HEK293T (cell line): ENCODE results near the gene SMIM29.

Source experiments
- CTCF ChIA-PET: fragments of 350-600 bp; formaldehyde crosslinking; extraction: SDS; loops from one replicate; lab custom pipeline; 2021; ENCODE audit warnings: antibody characterized with exemption, inconsistent platforms; lab: Yijun Ruan, JAX
- POLR2A ChIA-PET: fragments of 350-600 bp; formaldehyde crosslinking; extraction: SDS; loops from one replicate; lab custom pipeline; 2020; ENCODE audit warnings: antibody characterized with exemption, inconsistent platforms; lab: Yijun Ruan, JAX
- DNase-seq: peaks from one replicate; pipeline ENCODE4 v3.0.0; 2012; ENCODE audit warnings: mixed read lengths; ENCODE audit errors: extremely low spot score
- ARNT ChIP-seq: fragments of 450-650 bp; IDR thresholded peaks from 2 replicates; pipeline ENCODE4 v1.6.1; 2017; ENCODE audit warnings: mild to moderate bottlenecking
- BHLHE40 ChIP-seq: fragments of 450-650 bp; IDR thresholded peaks from 2 replicates; pipeline ENCODE4 v1.6.1; 2016; ENCODE audit warnings: mild to moderate bottlenecking, moderate library complexity, borderline replicate concordance
- CTBP1 ChIP-seq: fragments of 450-650 bp; IDR thresholded peaks from 2 replicates; pipeline ENCODE4 v1.6.1; 2016; ENCODE audit warnings: borderline replicate concordance
- ELF4 ChIP-seq: fragments of 450-650 bp; IDR thresholded peaks from 2 replicates; pipeline ENCODE4 v1.6.1; 2017; ENCODE audit warnings: antibody characterized with exemption
- FOXA1 ChIP-seq: fragments of 450-650 bp; IDR thresholded peaks from 2 replicates; pipeline ENCODE4 v1.6.1; 2016; ENCODE audit warnings: mild to moderate bottlenecking
- FOXK2 ChIP-seq: fragments of 450-650 bp; IDR thresholded peaks from 2 replicates; pipeline ENCODE4 v1.6.1; 2016; ENCODE audit warnings: mild to moderate bottlenecking
- FOXM1 ChIP-seq: fragments of 450-650 bp; IDR thresholded peaks from 2 replicates; pipeline ENCODE4 v1.6.1; 2017; ENCODE audit warnings: mild to moderate bottlenecking, borderline replicate concordance
- HDGF ChIP-seq: fragments of 450-650 bp; IDR thresholded peaks from 2 replicates; pipeline ENCODE4 v1.6.1; 2017; ENCODE audit warnings: antibody characterized with exemption, borderline replicate concordance
- L3MBTL2 ChIP-seq: fragments of 450-650 bp; conservative IDR thresholded peaks from 2 replicates; pipeline ENCODE4 v1.6.1; 2016; ENCODE audit warnings: mild to moderate bottlenecking
- LEF1 ChIP-seq: fragments of 450-650 bp; IDR thresholded peaks from 2 replicates; pipeline ENCODE4 v1.6.1; 2017; ENCODE audit warnings: mild to moderate bottlenecking, borderline replicate concordance
- NFRKB ChIP-seq: fragments of 450-650 bp; IDR thresholded peaks from 2 replicates; pipeline ENCODE4 v1.6.1; 2016; ENCODE audit warnings: mild to moderate bottlenecking, moderate library complexity
- PKNOX1 ChIP-seq: fragments of 450-650 bp; IDR thresholded peaks from 2 replicates; pipeline ENCODE4 v1.6.1; 2016
- SP1 ChIP-seq: fragments of 450-650 bp; IDR thresholded peaks from 2 replicates; pipeline ENCODE4 v1.6.1; 2017
- SUZ12 ChIP-seq: fragments of 450-650 bp; IDR thresholded peaks from 2 replicates; pipeline ENCODE4 v1.6.1; 2016; ENCODE audit warnings: mild to moderate bottlenecking
- TARDBP ChIP-seq: fragments of 450-650 bp; IDR thresholded peaks from 2 replicates; pipeline ENCODE4 v1.6.1; 2016
- ZNF384 ChIP-seq: fragments of 450-650 bp; IDR thresholded peaks from 2 replicates; pipeline ENCODE4 v1.6.1; 2016

Gene SMIM29

GRCh38 chr6:34226731-34227586, 21.8 kb downstream of the SMIM29 start:
- POLR2A ChIA-PET, result interaction anchor here (2.2 kb wide), 1 partner anchor 10 kb away, joined by 14 read pairs; the partner anchor contains the start of gene HMGA1
- DNase-seq, result no peak
- CTCF ChIA-PET, result interaction anchor here (0.7 to 1.4 kb wide), 2 partner anchors 177 to 189 kb away, joined by 3 read pairs; no protein-coding TSS in a partner anchor
- no peak for TF ChIP-seq SUZ12
- no peak for TF ChIP-seq PKNOX1
- no peak for TF ChIP-seq TARDBP
- no peak for TF ChIP-seq CTBP1
- TF ChIP-seq HDGF, result no peak
- TF ChIP-seq FOXA1, result no peak
- TF ChIP-seq NFRKB, result no peak

GRCh38 chr6:34226066-34226465, 22.7 kb downstream of the SMIM29 start:
- CTCF ChIA-PET, result interaction anchor here (0.6 to 1.4 kb wide), 3 partner anchors 178 to 190 kb away, joined by 3 read pairs; no protein-coding TSS in a partner anchor
- no peak for DNase-seq
- TF ChIP-seq NFRKB (no peak), L3MBTL2 (no peak), TARDBP (no peak), FOXK2 (no peak), FOXA1 (no peak), SP1 (no peak), CTBP1 (no peak), HDGF (no peak), LEF1 (no peak), PKNOX1 (no peak)
- POLR2A ChIA-PET, result interaction anchor here (2.2 kb wide), 1 partner anchor 11 kb away, joined by 14 read pairs; the partner anchor contains the start of gene HMGA1

DNA sequence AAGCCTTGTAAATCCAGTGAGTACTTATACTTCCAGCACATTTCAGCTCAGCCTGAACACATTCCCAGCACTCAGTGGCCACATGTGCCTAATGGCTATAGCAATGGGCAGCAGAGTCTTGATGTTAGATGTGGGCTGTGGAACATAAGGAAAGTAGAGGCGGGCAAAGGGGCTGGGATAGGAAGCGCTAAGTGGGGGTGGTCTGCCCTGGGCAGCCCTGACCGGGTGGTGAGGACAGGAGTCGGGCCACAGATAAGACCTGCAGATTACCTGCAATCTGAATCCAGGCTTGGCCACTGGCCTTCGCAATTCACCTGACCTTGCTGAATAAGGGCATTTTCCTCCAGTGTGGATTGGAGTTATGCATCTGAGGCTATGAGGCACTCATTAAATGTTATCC, 23.3 kb downstream of the SMIM29 start:
- no peak for TF ChIP-seq ARNT
- no peak for TF ChIP-seq PKNOX1
- TF ChIP-seq FOXK2, result no peak
- no peak for TF ChIP-seq ELF4
- TF ChIP-seq SUZ12, result no peak
- TF ChIP-seq TARDBP, result no peak
- no peak for TF ChIP-seq CTBP1
- TF ChIP-seq LEF1, result no peak
- no peak for TF ChIP-seq SP1
- no peak for TF ChIP-seq NFRKB
- POLR2A ChIA-PET, result interaction anchor here (0.6 kb wide), 1 partner anchor 12 kb away, joined by 3 read pairs; the partner anchor contains the start of gene HMGA1
- CTCF ChIA-PET, result interaction anchor here (0.6 kb wide), 1 partner anchor 189 kb away, joined by 3 read pairs; no protein-coding TSS in a partner anchor
- DNase-seq, result no peak

DNA sequence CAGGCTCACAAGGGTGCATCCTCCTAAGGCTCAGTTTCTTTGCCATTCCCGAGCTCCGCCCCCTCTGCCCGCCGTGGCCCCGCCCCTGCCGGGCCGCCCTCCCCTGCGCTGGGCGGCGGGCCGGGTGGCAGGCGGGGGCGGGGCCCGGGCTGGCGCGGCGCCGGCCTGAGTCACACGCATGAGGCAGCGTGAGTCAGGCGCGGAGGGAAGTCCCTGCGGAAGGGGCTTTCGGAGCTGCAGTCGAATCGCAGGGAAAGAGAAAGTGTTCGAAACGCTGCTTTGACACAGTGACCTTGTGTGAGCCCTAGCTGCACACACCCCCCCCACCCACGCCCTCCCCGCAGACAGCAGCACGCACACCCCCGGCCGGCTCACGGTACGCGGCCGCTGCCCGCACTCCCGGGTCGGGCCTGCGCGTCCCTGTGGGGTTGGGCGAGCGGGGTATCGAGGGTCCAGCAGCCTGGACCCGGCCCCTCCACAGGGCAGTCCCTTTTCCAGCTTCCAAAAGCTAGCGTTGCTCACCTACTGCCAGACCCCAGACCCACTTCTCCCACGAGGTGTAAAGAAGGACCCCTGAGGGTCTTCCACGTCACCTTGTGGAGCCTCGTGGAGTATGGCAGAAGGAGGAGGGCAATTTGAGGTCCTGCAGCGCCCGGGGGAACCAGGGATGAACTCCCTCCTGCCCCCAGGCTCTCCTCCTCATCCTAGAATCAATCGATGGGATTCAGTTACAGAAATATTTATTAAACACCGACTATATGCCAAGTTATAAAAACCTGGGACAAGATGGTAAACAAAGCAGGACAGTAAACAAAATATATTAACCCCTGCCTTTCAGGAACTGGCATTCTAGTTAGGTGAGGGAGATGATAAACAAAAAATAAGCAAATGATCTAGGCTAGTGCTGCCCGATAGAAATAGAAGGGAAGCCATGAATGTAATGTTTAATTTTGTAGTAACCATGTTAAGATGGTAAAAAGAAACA, 24.6 kb downstream of the SMIM29 start:
- TF ChIP-seq CTBP1 (no peak), L3MBTL2 (peak; percentile 57)
- CTCF ChIA-PET, result interaction anchor here (0.7 to 0.8 kb wide), 2 partner anchors 73 to 191 kb away, joined by 3 to 5 read pairs; no protein-coding TSS in a partner anchor
- peak; percentile 95 for DNase-seq
- POLR2A ChIA-PET, result interaction anchor here (0.5 to 2.0 kb wide), 13 partner anchors 8 to 242 kb away, joined by 3 to 21 read pairs (median 4); partner anchors contain the start of genes HMGA1, PACSIN1 and SMIM29

- TF ChIP-seq FOXM1 (no peak), L3MBTL2 (no peak)
- POLR2A ChIA-PET, result interaction anchor here (0.7 to 2.0 kb wide), 13 partner anchors 9 to 243 kb away, joined by 3 to 21 read pairs (median 4); partner anchors contain the start of genes HMGA1, PACSIN1, RPS10 and SMIM29
- no peak for DNase-seq
- CTCF ChIA-PET, result interaction anchor here (0.7 to 0.8 kb wide), 2 partner anchors 72 to 192 kb away, joined by 3 to 5 read pairs; no protein-coding TSS in a partner anchor
These were observed 25.3 kb downstream of the SMIM29 start for GRCh38 chr6:34223381-34223955.

DNA sequence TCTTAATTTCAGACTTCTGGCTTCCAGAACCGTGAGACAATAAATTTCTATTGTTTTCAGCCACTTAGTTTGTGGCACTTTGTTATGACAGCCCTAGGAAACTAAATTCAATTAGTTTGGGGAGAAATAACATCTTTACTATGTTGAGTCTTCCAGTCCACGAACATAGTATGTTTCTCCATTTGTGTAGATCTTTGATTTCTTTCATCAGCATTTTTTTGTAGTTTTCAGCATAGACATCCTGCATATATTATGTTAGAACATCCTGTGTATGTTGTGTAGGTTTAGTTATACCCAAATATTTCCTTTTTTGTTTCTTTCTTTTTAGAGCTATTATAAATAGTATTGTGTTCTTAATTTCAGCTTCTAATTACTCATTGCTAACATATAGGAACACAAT, 30.1 kb downstream of the SMIM29 start:
- no peak for DNase-seq
- TF ChIP-seq L3MBTL2 (no peak), FOXM1 (no peak), LEF1 (no peak), CTBP1 (no peak), ZNF384 (no peak), ARNT (no peak), PKNOX1 (no peak), BHLHE40 (no peak), FOXK2 (no peak), TARDBP (no peak), FOXA1 (no peak), NFRKB (no peak), SP1 (no peak), HDGF (no peak), ELF4 (no peak), SUZ12 (no peak)
- ChIA-PET POLR2A (no interaction called here), CTCF (no interaction called here)
